Measurements from ENCODE around the gene NUMB. TPM values are rescaled to one million over a fixed set of nuclear protein-coding genes. Genes with fewer than 3 reads are reported as not detected.

NUMB gene
- total RNA-seq, 2 experiments from 2014 or later = 18.6 to 87.8 TPM

- Histone ChIP-seq H3K27ac (ENCODE audit: low read depth, low read length, poor library complexity, severe bottlenecking) (no peak overlapping the region), H3K4me2 (ENCODE audit: low read length) (no peak overlapping the region), H3K79me2 (ENCODE audit: insufficient read depth, low read depth, low read length) (no peaks in the 10 kb centered on the region), H3K4me1 (ENCODE audit: insufficient read depth, low read length, poor library complexity, severe bottlenecking) (peaks cover 4% of the 10 kb centered on the region), H3K9me3 (ENCODE audit: low read length) (no peaks in the 10 kb centered on the region), H2AFZ (ENCODE audit: low read length) (no peak overlapping the region), H3K9me2 (ENCODE audit: insufficient read depth, low read length) (no peaks in the 10 kb centered on the region), H3K36me3 (ENCODE audit: insufficient read depth, low read length) (no peaks in the 10 kb centered on the region), H3K4me3 (ENCODE audit: low read depth, low read length, poor library complexity, severe bottlenecking) (no peak overlapping the region), H4K20me1 (ENCODE audit: insufficient read depth, low read length) (no peaks in the 10 kb centered on the region)
- no peak for DNase-seq (ENCODE audit: low spot score)
- ChIA-PET CTCF (ENCODE audit: unreplicated experiment) (no interaction called here), POLR2A (no interaction called here)
- intact Hi-C loops (cut with micrococcal nuclease; ENCODE audit: unreplicated experiment) = no loop called here
- TF ChIP-seq EZH2phosphoT487 (IDR thresholded peaks at IDR 0.05; ENCODE audit: borderline replicate concordance, low read depth, low read length) (no peak), CTCF (conservative IDR thresholded peaks at IDR 0.05; ENCODE audit: low read length) (no peak)
- BruUV-seq (replicated peaks) = no TSS peak
These were observed 230.2 kb downstream of the NUMB start for GRCh38 chr14:73227812-73228781.

GRCh38 chr14:73225496-73225895, 232.8 kb downstream of the NUMB start:
- no peak for DNase-seq (ENCODE audit: low spot score)
- CTCF ChIA-PET (ENCODE audit: unreplicated experiment) = no interaction called here
- Histone ChIP-seq H3K36me3 (ENCODE audit: insufficient read depth, low read length) (peaks cover 12% of the 10 kb centered on the region; the same call in 1 of the 2 replicates), H3K79me2 (ENCODE audit: insufficient read depth, low read depth, low read length) (no peaks in the 10 kb centered on the region), H3K27ac (ENCODE audit: low read depth, low read length, poor library complexity, severe bottlenecking) (no peak overlapping the region), H3K9me3 (ENCODE audit: low read length) (no peaks in the 10 kb centered on the region), H2AFZ (ENCODE audit: low read length) (no peak overlapping the region), H3K9me2 (ENCODE audit: insufficient read depth, low read length) (no peaks in the 10 kb centered on the region), H3K4me1 (ENCODE audit: insufficient read depth, low read length, poor library complexity, severe bottlenecking) (peaks cover 11% of the 10 kb centered on the region), H3K4me2 (ENCODE audit: low read length) (no peak overlapping the region), H4K20me1 (ENCODE audit: insufficient read depth, low read length) (no peaks in the 10 kb centered on the region), H3K4me3 (ENCODE audit: low read depth, low read length, poor library complexity, severe bottlenecking) (no peak overlapping the region)
- POLR2A ChIA-PET = no interaction called here
- intact Hi-C loops (cut with micrococcal nuclease; ENCODE audit: unreplicated experiment) = no loop called here
- TF ChIP-seq CTCF (conservative IDR thresholded peaks at IDR 0.05; ENCODE audit: low read length) (no peak), EZH2phosphoT487 (IDR thresholded peaks at IDR 0.05; ENCODE audit: borderline replicate concordance, low read depth, low read length) (no peak)
- BruUV-seq (replicated peaks) = no TSS peak

Small RNA genes within 50 kb of the gene (small RNA-seq; reads per million reads assigned to genes)
- gene RNU6-419P = not detected

Other genes with a start within 250 kb of the NUMB start
- 2.8 and 4.0 TPM in 2 replicates for gene PAPLN, start 221.0 kb downstream of the NUMB start, total RNA-seq (2014; rRNA removed; shearing (Covaris generic))
- gene PAPLN, start 221.0 kb downstream of the NUMB start, total RNA-seq (2022) = 7.9 and 9.0 TPM in 2 replicates
- gene RIOX1, start 32.4 kb upstream of the NUMB start, total RNA-seq (2014; rRNA removed; shearing (Covaris generic)) = 33.5 and 36.4 TPM in 2 replicates
- 21.0 and 21.7 TPM in 2 replicates for gene RIOX1, start 32.4 kb upstream of the NUMB start, total RNA-seq (2022)
- gene ACOT1, start 78.6 kb upstream of the NUMB start, total RNA-seq (2014; rRNA removed; shearing (Covaris generic)) = 0.88 and 1.9 TPM in 2 replicates
- gene ACOT1, start 78.6 kb upstream of the NUMB start, total RNA-seq (2022) = 1.8 and 2.3 TPM in 2 replicates
- not detected in 2 replicates for gene HEATR4, start 100.4 kb upstream of the NUMB start, total RNA-seq (2014; rRNA removed; shearing (Covaris generic))
- not detected in 2 replicates for gene HEATR4, start 100.4 kb upstream of the NUMB start, total RNA-seq (2022)
- gene ACOT2, start 110.7 kb upstream of the NUMB start, total RNA-seq (2014; rRNA removed; shearing (Covaris generic)) = 11.7 and 13.5 TPM in 2 replicates
- gene ACOT2, start 110.7 kb upstream of the NUMB start, total RNA-seq (2022) = 6.8 and 7.9 TPM in 2 replicates
- gene ACOT4, start 133.3 kb upstream of the NUMB start, total RNA-seq (2014; rRNA removed; shearing (Covaris generic)) = not detected in 2 replicates
- not detected in 2 replicates for gene ACOT4, start 133.3 kb upstream of the NUMB start, total RNA-seq (2022)
- not detected in 2 replicates for gene ACOT6, start 154.0 kb upstream of the NUMB start, total RNA-seq (2014; rRNA removed; shearing (Covaris generic))
- not detected in 2 replicates for gene ACOT6, start 154.0 kb upstream of the NUMB start, total RNA-seq (2022)
- gene DNAL1, start 186.4 kb upstream of the NUMB start, total RNA-seq (2014; rRNA removed; shearing (Covaris generic)) = 5.6 and 6.7 TPM in 2 replicates
- gene DNAL1, start 186.4 kb upstream of the NUMB start, total RNA-seq (2022) = 7.5 and 9.4 TPM in 2 replicates